ENCODE data around the gene TMIE.

- no peak for TF ChIP-seq CTCF (IDR thresholded peaks at IDR 0.05)
- no peak for TF ChIP-seq POLR2A (IDR thresholded peaks at IDR 0.05)
These were observed 6.4 kb downstream of the TMIE start for GRCh38 chr3:46707601-46708011.

Data from uterus (tissue), 2 donors.